Stomach (tissue), 4 donors: ENCODE results near the gene INSL3.
A peak's percentile ranks its signal among the peaks of the same experiment; 100 is the strongest.

Experiments
- EP300 ChIP-seq: sonication (generic); formaldehyde crosslinking; IDR thresholded peaks from one replicate; pipeline ENCODE4 v1.6.1; 2017; ENCODE audit warnings: antibody characterized with exemption
- POLR2A ChIP-seq, 4 donors: fragments of 450-650 bp; IDR thresholded peaks; one replicate each; pipeline ENCODE4 v1.6.1; 2016; ENCODE audit warnings: antibody characterized with exemption in 4 of 4, control low read depth in 2 of 4, mild to moderate bottlenecking in 1 of 4, moderate library complexity in 1 of 4
- POLR2AphosphoS5 ChIP-seq, 3 donors: sonication (generic); formaldehyde crosslinking; IDR thresholded peaks; one replicate each; pipeline ENCODE4 v1.6.1; 2016; ENCODE audit warnings: antibody characterized with exemption in 3 of 3
- TF ChIP-seq, protein P1 (sequence below), 7 experiments: fragments of 450-650 bp in 4 of 7; fragments of 200-600 bp in 3 of 7; sonication (generic) in 3 of 7; IDR thresholded peaks; one replicate each; pipeline ENCODE4 v1.5.1; 2016 to 2019; ENCODE audit warnings: antibody characterized with exemption in 7 of 7, control low read depth in 2 of 7, mild to moderate bottlenecking in 1 of 7

GRCh38 chr19:17865364-17866311, 44.3 kb upstream of the INSL3 start:
- TF ChIP-seq, protein P1, sequence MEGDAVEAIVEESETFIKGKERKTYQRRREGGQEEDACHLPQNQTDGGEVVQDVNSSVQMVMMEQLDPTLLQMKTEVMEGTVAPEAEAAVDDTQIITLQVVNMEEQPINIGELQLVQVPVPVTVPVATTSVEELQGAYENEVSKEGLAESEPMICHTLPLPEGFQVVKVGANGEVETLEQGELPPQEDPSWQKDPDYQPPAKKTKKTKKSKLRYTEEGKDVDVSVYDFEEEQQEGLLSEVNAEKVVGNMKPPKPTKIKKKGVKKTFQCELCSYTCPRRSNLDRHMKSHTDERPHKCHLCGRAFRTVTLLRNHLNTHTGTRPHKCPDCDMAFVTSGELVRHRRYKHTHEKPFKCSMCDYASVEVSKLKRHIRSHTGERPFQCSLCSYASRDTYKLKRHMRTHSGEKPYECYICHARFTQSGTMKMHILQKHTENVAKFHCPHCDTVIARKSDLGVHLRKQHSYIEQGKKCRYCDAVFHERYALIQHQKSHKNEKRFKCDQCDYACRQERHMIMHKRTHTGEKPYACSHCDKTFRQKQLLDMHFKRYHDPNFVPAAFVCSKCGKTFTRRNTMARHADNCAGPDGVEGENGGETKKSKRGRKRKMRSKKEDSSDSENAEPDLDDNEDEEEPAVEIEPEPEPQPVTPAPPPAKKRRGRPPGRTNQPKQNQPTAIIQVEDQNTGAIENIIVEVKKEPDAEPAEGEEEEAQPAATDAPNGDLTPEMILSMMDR (IDR thresholded peaks at IDR 0.05): no peak
- TF ChIP-seq POLR2A (IDR thresholded peaks at IDR 0.05) (no peak), EP300 (no peak), POLR2AphosphoS5 (IDR thresholded peaks at IDR 0.05) (peak in 2 of 3 donors; percentile 69 to 95)
